Panc1 (cell line): ENCODE measurements around the gene DUSP18.

Source experiments
- CTCF ChIP-seq: fragments of 450-650 bp; IDR thresholded peaks from 2 replicates; pipeline ENCODE4 v1.5.1; 2017; ENCODE audit warnings: mild to moderate bottlenecking
- POLR2AphosphoS5 ChIP-seq: IDR thresholded peaks from 2 replicates; pipeline ENCODE4 v1.6.1; 2012; ENCODE audit warnings: mild to moderate bottlenecking, low read depth, low read length, moderate library complexity
- TF ChIP-seq, protein P1 (sequence below), 2 experiments: IDR thresholded peaks; 2 replicates each; pipeline ENCODE4 v1.6.1; 2011 to 2012; ENCODE audit warnings: low read depth in 2 of 2, control low read depth in 1 of 2, low read length in 1 of 2, mild to moderate bottlenecking in 1 of 2, moderate library complexity in 1 of 2; ENCODE audit not compliant: insufficient read depth in 1 of 2

GRCh38 chr22:30680991-30681770, 13.5 kb upstream of the DUSP18 start:
- TF ChIP-seq POLR2AphosphoS5 = no peak
- TF ChIP-seq CTCF = no peak
- TF ChIP-seq, protein P1, sequence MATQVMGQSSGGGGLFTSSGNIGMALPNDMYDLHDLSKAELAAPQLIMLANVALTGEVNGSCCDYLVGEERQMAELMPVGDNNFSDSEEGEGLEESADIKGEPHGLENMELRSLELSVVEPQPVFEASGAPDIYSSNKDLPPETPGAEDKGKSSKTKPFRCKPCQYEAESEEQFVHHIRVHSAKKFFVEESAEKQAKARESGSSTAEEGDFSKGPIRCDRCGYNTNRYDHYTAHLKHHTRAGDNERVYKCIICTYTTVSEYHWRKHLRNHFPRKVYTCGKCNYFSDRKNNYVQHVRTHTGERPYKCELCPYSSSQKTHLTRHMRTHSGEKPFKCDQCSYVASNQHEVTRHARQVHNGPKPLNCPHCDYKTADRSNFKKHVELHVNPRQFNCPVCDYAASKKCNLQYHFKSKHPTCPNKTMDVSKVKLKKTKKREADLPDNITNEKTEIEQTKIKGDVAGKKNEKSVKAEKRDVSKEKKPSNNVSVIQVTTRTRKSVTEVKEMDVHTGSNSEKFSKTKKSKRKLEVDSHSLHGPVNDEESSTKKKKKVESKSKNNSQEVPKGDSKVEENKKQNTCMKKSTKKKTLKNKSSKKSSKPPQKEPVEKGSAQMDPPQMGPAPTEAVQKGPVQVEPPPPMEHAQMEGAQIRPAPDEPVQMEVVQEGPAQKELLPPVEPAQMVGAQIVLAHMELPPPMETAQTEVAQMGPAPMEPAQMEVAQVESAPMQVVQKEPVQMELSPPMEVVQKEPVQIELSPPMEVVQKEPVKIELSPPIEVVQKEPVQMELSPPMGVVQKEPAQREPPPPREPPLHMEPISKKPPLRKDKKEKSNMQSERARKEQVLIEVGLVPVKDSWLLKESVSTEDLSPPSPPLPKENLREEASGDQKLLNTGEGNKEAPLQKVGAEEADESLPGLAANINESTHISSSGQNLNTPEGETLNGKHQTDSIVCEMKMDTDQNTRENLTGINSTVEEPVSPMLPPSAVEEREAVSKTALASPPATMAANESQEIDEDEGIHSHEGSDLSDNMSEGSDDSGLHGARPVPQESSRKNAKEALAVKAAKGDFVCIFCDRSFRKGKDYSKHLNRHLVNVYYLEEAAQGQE (IDR thresholded peaks at IDR 0.05; ENCODE audit: insufficient read depth in 1 of 2, low read depth in 2 of 2, low read length in 1 of 2) = no peak
